ENCODE measurements around the gene BCL2L13. TPM values are rescaled to one million over a fixed set of nuclear protein-coding genes. Genes with fewer than 3 reads are reported as not detected.

The BCL2L13 gene
- total RNA-seq, 1 experiment from 2014 or later: 26.0 TPM

GRCh38 chr22:17710023-17710422, 71.5 kb downstream of the BCL2L13 start:
- Histone ChIP-seq H2AK5ac (ENCODE audit: insufficient read length, low read length) (no peak overlapping the region), H4K5ac (ENCODE audit: insufficient read length, low read depth, low read length) (no peak overlapping the region), H3K18ac (ENCODE audit: insufficient read length, low read depth, low read length) (no peak overlapping the region), H2BK12ac (ENCODE audit: insufficient read length, low read depth, low read length) (no peak overlapping the region), H3K23ac (ENCODE audit: insufficient read length, low read depth, low read length) (no peak overlapping the region), H3T11ph (ENCODE audit: low read length) (no peak overlapping the region), H2BK15ac (ENCODE audit: low read depth, low read length) (no peak overlapping the region), H3K14ac (ENCODE audit: insufficient read depth, low read length) (no peak overlapping the region), H2BK20ac (ENCODE audit: low read depth, low read length, poor library complexity, severe bottlenecking) (no peak overlapping the region), H4K8ac (replicated peaks; ENCODE audit: insufficient read length, low read depth, low read length) (no peak overlapping the region), H3K4ac (ENCODE audit: low read depth, low read length) (no peak overlapping the region), H3K56ac (ENCODE audit: insufficient read length, low read depth, low read length) (no peak overlapping the region), H3K23me2 (ENCODE audit: insufficient read length, low read depth, low read length, poor library complexity, severe bottlenecking) (no peaks in the 10 kb centered on the region), H3K79me2 (ENCODE audit: insufficient read depth, low read length) (no peaks in the 10 kb centered on the region), H2BK5ac (ENCODE audit: insufficient read length, low read length) (no peak overlapping the region), H3K9ac (ENCODE audit: extremely low read depth, insufficient read length, low read length) (no peak overlapping the region), H2BK120ac (ENCODE audit: low read depth, low read length, poor library complexity, severe bottlenecking) (no peak overlapping the region), H3K27ac (ENCODE audit: insufficient read length, low read depth, low read length) (no peak overlapping the region), H3K4me2 (ENCODE audit: insufficient read depth, insufficient read length, low read length) (no peak overlapping the region), H3K4me1 (ENCODE audit: insufficient read depth, low read length) (no peaks in the 10 kb centered on the region), H4K91ac (ENCODE audit: insufficient read length, low read depth, low read length) (no peak overlapping the region), H3K9me3 (ENCODE audit: control insufficient read depth, low read depth, low read length) (no peaks in the 10 kb centered on the region), H3K79me1 (ENCODE audit: insufficient read depth, low read depth, low read length, poor library complexity, severe bottlenecking) (no peaks in the 10 kb centered on the region), H2AFZ (ENCODE audit: low read length) (no peak overlapping the region), H3K27me3 (ENCODE audit: insufficient read depth, low read length) (no peaks in the 10 kb centered on the region), H4K20me1 (ENCODE audit: control insufficient read depth, insufficient read depth, insufficient read length) (no peaks in the 10 kb centered on the region)
- Mint-ChIP-seq H3K4me3 (no peak overlapping the region), H3K27me3 (ENCODE audit: low read depth) (no peaks in the 10 kb centered on the region), H3K9me3 (no peaks in the 10 kb centered on the region), H3K36me3 (ENCODE audit: insufficient read depth in 1 of 3, low read depth in 3 of 3) (peaks cover 2 to 8% (median 8%) of the 10 kb centered on the region in 3 experiments; a peak in 5 of 7 replicates), H3K4me1 (peaks cover 10 to 16% of the 10 kb centered on the region in 2 experiments), H3K27ac (no peak overlapping the region; a peak in 1 of 7 replicates)
- DNase-seq: no peak
- TF ChIP-seq CTCF (conservative IDR thresholded peaks at IDR 0.05): no peak
- no CpG with 5 or more reads among the region's 5 CpGs for WGBS (ENCODE audit: extremely low coverage, insufficient read length, low lambda C conversion rate)
